NT2/D1 (cell line): Measurements from ENCODE around the gene PSMC4.

Experiments
- DNase-seq: peaks from one replicate; pipeline ENCODE4 v3.0.0-alpha.2; 2011; ENCODE audit warnings: low read depth, low spot score
- H3K27me3 ChIP-seq: 2 replicates; pipeline ENCODE4 v1.6.0; 2011; ENCODE audit warnings: mild to moderate bottlenecking; ENCODE audit not compliant: insufficient read length, insufficient read depth
- H3K36me3 ChIP-seq: 2 replicates; pipeline ENCODE4 v1.6.1; 2011; ENCODE audit warnings: mild to moderate bottlenecking, low read length, mixed read lengths; ENCODE audit not compliant: insufficient read depth, insufficient read length
- H3K4me1 ChIP-seq: 2 replicates; pipeline ENCODE4 v1.5.1; 2011; ENCODE audit not compliant: insufficient read depth, insufficient read length
- H3K4me3 ChIP-seq: 2 replicates; pipeline ENCODE4 v1.5.1; 2011; ENCODE audit warnings: low read depth; ENCODE audit not compliant: insufficient read length
- H3K9ac ChIP-seq: 2 replicates; pipeline ENCODE4 v1.6.0; 2011; ENCODE audit warnings: low read depth; ENCODE audit not compliant: insufficient read length
- H3K9me3 ChIP-seq: 2 replicates; pipeline ENCODE4 v1.5.1; 2011; ENCODE audit warnings: mild to moderate bottlenecking, low read length; ENCODE audit not compliant: insufficient read depth
- SUZ12 ChIP-seq: IDR thresholded peaks from 2 replicates; pipeline ENCODE4 v1.6.1; 2011; ENCODE audit not compliant: insufficient read length, insufficient read depth; ENCODE audit errors: extremely low read depth
- YY1 ChIP-seq: IDR thresholded peaks from 2 replicates; pipeline ENCODE4 v1.6.1; 2011; ENCODE audit not compliant: insufficient read length, insufficient read depth
- ZNF274 ChIP-seq: IDR thresholded peaks from 2 replicates; pipeline ENCODE4 v1.6.1; 2011; ENCODE audit warnings: mild to moderate bottlenecking, low read depth, low read length

PSMC4 gene

GRCh38 chr19:39971380-39972035 lies 543 bp downstream of the PSMC4 start:
- peaks cover 2% of the 10 kb centered on the region for H3K4me1 ChIP-seq
- TF ChIP-seq YY1 (no peak), SUZ12 (no peak), ZNF274 (no peak)
- DNase-seq = no peak
- H3K9ac ChIP-seq = peak overlapping the region; percentile 87
- peaks cover 39% of the 10 kb centered on the region for H3K36me3 ChIP-seq
- peak overlapping the region; percentile 92 for H3K4me3 ChIP-seq
- no peaks in the 10 kb centered on the region for H3K27me3 ChIP-seq
- no peaks in the 10 kb centered on the region for H3K9me3 ChIP-seq

GRCh38 chr19:39974377-39975155 lies 3.6 kb downstream of the PSMC4 start:
- Histone ChIP-seq H3K36me3 (peaks cover 64% of the 10 kb centered on the region), H3K9ac (no peak overlapping the region), H3K4me1 (peaks cover 2% of the 10 kb centered on the region)

GRCh38 chr19:39982883-39983282 lies 11.9 kb downstream of the PSMC4 start:
- Histone ChIP-seq H3K4me3 (no peak overlapping the region), H3K4me1 (no peaks in the 10 kb centered on the region), H3K36me3 (peaks cover 56% of the 10 kb centered on the region), H3K9ac (no peak overlapping the region), H3K27me3 (no peaks in the 10 kb centered on the region), H3K9me3 (peaks cover 34% of the 10 kb centered on the region)
- DNase-seq = no peak
- TF ChIP-seq YY1 (no peak), SUZ12 (no peak), ZNF274 (no peak)

More at GRCh38 chr19:39974377-39975155, 3.6 kb downstream of the PSMC4 start:
- no peak overlapping the region for H3K4me3 ChIP-seq
- H3K9me3 ChIP-seq = no peaks in the 10 kb centered on the region
- DNase-seq = no peak
- no peaks in the 10 kb centered on the region for H3K27me3 ChIP-seq
- TF ChIP-seq SUZ12 (no peak), YY1 (no peak), ZNF274 (no peak)

GRCh38 chr19:39983695-39984300 lies 12.8 kb downstream of the PSMC4 start:
- H3K27me3 ChIP-seq = no peaks in the 10 kb centered on the region
- no peak for DNase-seq
- H3K9ac ChIP-seq = no peak overlapping the region
- peaks cover 37% of the 10 kb centered on the region for H3K9me3 ChIP-seq
- peaks cover 47% of the 10 kb centered on the region for H3K36me3 ChIP-seq
- no peaks in the 10 kb centered on the region for H3K4me1 ChIP-seq
- TF ChIP-seq YY1 (no peak), ZNF274 (no peak), SUZ12 (no peak)
- H3K4me3 ChIP-seq = no peak overlapping the region

GRCh38 chr19:39986643-39987042 lies 15.7 kb downstream of the PSMC4 start:
- no peak for DNase-seq
- H3K9ac ChIP-seq = no peak overlapping the region
- H3K9me3 ChIP-seq = peaks cover 37% of the 10 kb centered on the region
- H3K36me3 ChIP-seq = peaks cover 18% of the 10 kb centered on the region
- TF ChIP-seq YY1 (no peak), SUZ12 (no peak), ZNF274 (no peak)
- H3K4me1 ChIP-seq = no peaks in the 10 kb centered on the region
- H3K27me3 ChIP-seq = no peaks in the 10 kb centered on the region
- H3K4me3 ChIP-seq = no peak overlapping the region

GRCh38 chr19:39987167-39987566 lies 16.2 kb downstream of the PSMC4 start:
- Histone ChIP-seq H3K27me3 (no peaks in the 10 kb centered on the region), H3K9ac (no peak overlapping the region), H3K4me1 (no peaks in the 10 kb centered on the region), H3K9me3 (peaks cover 37% of the 10 kb centered on the region), H3K4me3 (no peak overlapping the region), H3K36me3 (peaks cover 15% of the 10 kb centered on the region)
- no peak for DNase-seq
- TF ChIP-seq SUZ12 (no peak), YY1 (no peak), ZNF274 (no peak)

GRCh38 chr19:39987596-39987995 lies 16.6 kb downstream of the PSMC4 start:
- Histone ChIP-seq H3K9ac (no peak overlapping the region), H3K4me1 (no peaks in the 10 kb centered on the region), H3K36me3 (peaks cover 12% of the 10 kb centered on the region), H3K27me3 (no peaks in the 10 kb centered on the region), H3K9me3 (peaks cover 37% of the 10 kb centered on the region), H3K4me3 (no peak overlapping the region)
- TF ChIP-seq ZNF274 = no peak
- no peak for TF ChIP-seq YY1
- no peak for TF ChIP-seq SUZ12
- DNase-seq = no peak
